K562 (cell line): Measurements from ENCODE around the gene AFF3. TPM values are rescaled to one million over a fixed set of nuclear protein-coding genes. Genes with fewer than 3 reads are reported as not detected.
"Not testable (repeated sequence)": the region's sequence is repeated elsewhere in the genome, so short reads cannot be mapped to it uniquely, and the experiment has no call there.

Source experiments
- ATAC-seq: fragments of 200-7000 bp; cut with Tn5 transposase; 3 replicates; pipeline ENCODE4 v1.9.1; 2020; ENCODE audit warnings: moderate library complexity
- BruUV-seq: library from RNA; stranded (reverse); fragments of 400-500 nt; replicated peaks from 2 replicates; lab custom pipeline; 2021; lab: Mats Ljungman, UMichigan
- CTCF ChIA-PET: fragments of 300-600 bp; formaldehyde crosslinking; extraction: SDS; loops from one replicate; lab custom pipeline; 2021; ENCODE audit warnings: low intra/inter-chr PET ratio; lab: Yijun Ruan, JAX
- POLR2A ChIA-PET: fragments of 300-600, 350-650 bp; sonication (Branson Sonifier 250); formaldehyde crosslinking; extraction: SDS; loops from one replicate; lab custom pipeline; 2021; ENCODE audit warnings: antibody characterized with exemption, inconsistent platforms; lab: Yijun Ruan, JAX
- DNase-seq, 4 experiments: peaks; one replicate each; pipeline versions ENCODE4 v3.0.0 to v3.0.0-alpha.2; 2011 to 2018; ENCODE audit warnings: low spot score in 3 of 4, mixed read lengths in 3 of 4; ENCODE audit errors: extremely low read depth in 1 of 4
- FAIRE-seq: peaks from 2 replicates; lab custom pipeline; 2011; peaks lifted over from hg19 to GRCh38; lab: Jason Lieb, UNC
- H2AFZ ChIP-seq: 2 replicates; pipeline ENCODE4 v1.6.0; 2011; ENCODE audit warnings: low read depth, low read length, control low read depth, inconsistent platforms
- H3K27ac ChIP-seq: fragments of 200-600 bp; 3 replicates; pipeline ENCODE4 v1.8.0; 2011; ENCODE audit warnings: low read depth, mild to moderate bottlenecking, control low read depth, inconsistent platforms, low read length, moderate library complexity, mixed read lengths; ENCODE audit errors: extremely low read depth
- H3K27me3 ChIP-seq, 2 experiments: fragments of 300-600 bp in 1 of 2; 2 replicates in 1 of 2; 3 replicates in 1 of 2; pipeline versions ENCODE4 v1.6.0 to v1.8.0; 2011; ENCODE audit warnings: inconsistent platforms in 2 of 2, low read length in 2 of 2, mild to moderate bottlenecking in 1 of 2, mixed read lengths in 1 of 2, moderate library complexity in 1 of 2; ENCODE audit not compliant: control insufficient read depth in 2 of 2, insufficient read depth in 2 of 2
- H3K36me3 ChIP-seq: fragments of 300-600 bp; 3 replicates; pipeline ENCODE4 v1.8.0; 2011; ENCODE audit warnings: mild to moderate bottlenecking, low read length, inconsistent platforms; ENCODE audit not compliant: control insufficient read depth, insufficient read depth
- H3K4me1 ChIP-seq, 2 experiments: fragments of 200-600 bp in 1 of 2; replicated peaks in 1 of 2; 2 replicates in 1 of 2; 3 replicates in 1 of 2; pipeline versions ENCODE4 v1.5.1 to v1.8.0; 2011; ENCODE audit warnings: inconsistent platforms in 2 of 2, low read length in 2 of 2, mild to moderate bottlenecking in 1 of 2, mixed read lengths in 1 of 2, moderate library complexity in 1 of 2; ENCODE audit not compliant: control insufficient read depth in 2 of 2, insufficient read depth in 2 of 2
- H3K4me2 ChIP-seq: 2 replicates; pipeline ENCODE4 v1.6.1; 2011; ENCODE audit warnings: low read length, control low read depth, inconsistent platforms, mixed read lengths; ENCODE audit not compliant: insufficient read depth
- H3K4me3 ChIP-seq: fragments of 200-600 bp; sonication (generic), shearing (Covaris generic); 2 replicates; pipeline ENCODE4 v1.5.1; 2016; ENCODE audit warnings: control low read depth, inconsistent platforms
- H3K79me2 ChIP-seq: fragments of 200-600 bp; 3 replicates; pipeline ENCODE4 v1.8.0; 2011; ENCODE audit warnings: low read length, inconsistent platforms; ENCODE audit not compliant: control insufficient read depth, insufficient read depth
- H3K9ac ChIP-seq, 2 experiments: 2 replicates each; pipeline versions ENCODE4 v1.6.0 to v1.6.1; 2011; ENCODE audit warnings: low read depth in 2 of 2, low read length in 2 of 2, control low read depth in 1 of 2, inconsistent platforms in 1 of 2, mild to moderate bottlenecking in 1 of 2, mixed read lengths in 1 of 2; ENCODE audit not compliant: insufficient read depth in 1 of 2
- H3K9me1 ChIP-seq: one replicate; pipeline ENCODE4 v1.6.0; 2011; ENCODE audit warnings: inconsistent platforms, mild to moderate bottlenecking, low read length, moderate library complexity; ENCODE audit not compliant: control insufficient read depth, insufficient read depth
- H3K9me3 ChIP-seq: replicated peaks from 2 replicates; pipeline ENCODE4 v1.5.1; 2011; ENCODE audit warnings: low read depth, low read length, inconsistent platforms; ENCODE audit not compliant: control insufficient read depth, insufficient read depth
- H4K20me1 ChIP-seq: replicated peaks from 2 replicates; pipeline ENCODE4 v1.6.1; 2011; ENCODE audit warnings: low read length, inconsistent platforms, mixed read lengths; ENCODE audit not compliant: control insufficient read depth, insufficient read depth
- WGBS: fragments of 100-300 bp; shearing (Covaris generic); methylation state at CpG from one replicate; pipeline ENCODE4 v1.1.6; 2016; ENCODE audit warnings: low coverage, mixed read lengths; ENCODE audit not compliant: insufficient coverage; ENCODE audit errors: missing lambda C conversion rate; 5-methylcytosine and 5-hydroxymethylcytosine counted together
- in situ Hi-C: fragments of 300-500 bp; cut with MboI; formaldehyde crosslinking; loops from 4 replicates; pipeline ENCODE4 v1.15.0; 2018; ENCODE audit warnings: inconsistent platforms, mixed read lengths
- intact Hi-C: fragments of 100-400 bp; cut with micrococcal nuclease; formaldehyde crosslinking; loops from 2 replicates; pipeline ENCODE4 v1.14.2; 2022
- polyA plus RNA-seq, 8 experiments: library from polyadenylated mRNA; depleted of rRNA in 4 of 8; stranded (reverse) in 5 of 8; unstranded in 3 of 8; fragments of >200 nt; fragmentation: Nextera tagmentation in 2 of 8; fragmentation: Illumina TruSeq in 1 of 8; extraction: Ambion mirVana in 2 of 8; extraction: Trizol in 1 of 8; gene quantifications; 2 replicates each; pipeline versions ENCODE4 v1.2.1 to v1.2.3, GENCODE V29; 2011 to 2014; ENCODE audit warnings: inconsistent platforms in 1 of 8, missing spikeins in 1 of 8
- total RNA-seq, 7 experiments: library from RNA; depleted of rRNA in 6 of 7; stranded (reverse); fragments of >200 nt in 6 of 7; fragmentation: Illumina TruSeq in 2 of 7; extraction: Trizol in 2 of 7; gene quantifications; 2 replicates each; pipeline versions ENCODE4 v1.2.1 to v1.2.3, GENCODE V29; 2011 to 2021; ENCODE audit warnings: low replicate concordance in 1 of 7

Gene AFF3
- total and polyA plus RNA-seq, 9 of the 15 experiments (the other 6 are each of a cell fraction or from before 2014, with no cell fraction given) = 0.02 to 0.11 TPM; not detected in 7

DNA sequence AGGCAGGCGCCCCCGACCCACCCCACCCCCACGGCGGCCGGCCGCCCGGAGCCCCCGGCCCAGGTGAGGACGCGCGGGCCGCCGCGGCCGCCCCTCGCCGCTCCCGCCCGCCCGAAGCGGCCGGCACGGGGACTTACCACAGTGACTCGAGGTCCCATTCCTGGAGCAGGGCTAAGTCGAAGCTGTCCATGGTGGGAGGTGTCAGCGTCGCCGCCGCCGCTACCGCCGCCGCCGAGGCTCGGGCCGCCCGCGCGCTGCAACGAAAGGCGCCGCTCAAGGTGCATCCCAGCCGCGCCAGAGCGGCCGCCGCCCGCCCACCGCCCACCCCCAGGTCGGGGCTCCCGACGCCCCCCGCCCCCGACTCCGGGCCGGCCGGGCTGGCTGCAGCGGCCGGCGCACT lies 38.1 kb downstream of the AFF3 start:
- DNase-seq = not testable (repeated sequence)

DNA sequence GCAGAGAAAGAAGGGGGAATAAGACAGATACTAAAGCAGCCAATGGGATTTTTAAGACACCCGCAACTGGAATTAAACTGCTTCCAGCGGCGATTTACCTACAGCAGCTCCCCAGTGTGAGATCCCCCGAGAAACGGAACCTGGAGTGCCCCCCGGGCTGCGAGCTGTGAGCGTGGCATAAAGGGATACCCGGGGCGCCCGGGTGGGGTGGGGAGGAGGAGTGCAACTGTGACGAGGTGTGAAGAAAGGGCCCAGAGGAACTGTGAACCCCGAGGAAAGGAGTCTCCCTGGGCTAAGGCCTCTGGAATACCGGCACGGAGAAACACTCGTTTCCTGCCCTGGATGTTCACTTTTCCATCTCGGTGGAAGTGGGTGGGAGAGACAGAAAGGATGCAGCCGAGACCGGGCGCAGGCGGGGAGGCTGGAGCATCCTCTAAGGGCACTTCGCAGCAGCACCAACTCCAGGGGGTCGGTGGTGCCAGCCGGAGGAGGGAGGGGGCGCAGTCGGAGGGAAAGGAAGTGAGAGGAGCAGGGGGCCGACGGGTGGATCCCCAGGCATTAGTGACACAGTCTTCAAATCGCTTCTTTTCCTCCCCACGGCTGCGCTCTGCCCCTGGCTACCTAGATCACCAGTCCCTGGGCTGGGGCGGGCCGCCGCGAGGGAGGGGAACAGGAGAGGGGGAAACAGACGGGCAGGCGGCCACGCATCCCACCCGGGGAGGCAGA lies 38.7 kb downstream of the AFF3 start:
- intact Hi-C loops, FAIRE-seq, H3K9me1 ChIP-seq, H3K9me3 ChIP-seq, H3K4me1 ChIP-seq, H3K36me3 ChIP-seq, H3K79me2 ChIP-seq, H3K9ac ChIP-seq, POLR2A ChIA-PET, H4K20me1 ChIP-seq, in situ Hi-C loops, BruUV-seq, ATAC-seq, H2AFZ ChIP-seq, DNase-seq, CTCF ChIA-PET, H3K27ac ChIP-seq, H3K4me3 ChIP-seq, H3K4me2 ChIP-seq: not testable (repeated sequence)
- 4% methylated on average over 9 of the region's 39 CpGs for WGBS
- H3K27me3 ChIP-seq = peaks cover 8 to 16% of the 10 kb centered on the region in 2 experiments; a peak in 3 of 5 replicates

More for the DNA sequence above, 38.1 kb downstream of the AFF3 start:
- H3K79me2 ChIP-seq, POLR2A ChIA-PET, FAIRE-seq, H4K20me1 ChIP-seq, ATAC-seq, H3K4me1 ChIP-seq, H3K4me2 ChIP-seq, H3K9me3 ChIP-seq, H3K36me3 ChIP-seq, in situ Hi-C loops, H3K27ac ChIP-seq, H3K9me1 ChIP-seq, H3K4me3 ChIP-seq, CTCF ChIA-PET, H3K9ac ChIP-seq, BruUV-seq, intact Hi-C loops, H2AFZ ChIP-seq: not testable (repeated sequence)
- H3K27me3 ChIP-seq = peaks cover 8 to 16% of the 10 kb centered on the region in 2 experiments; a peak in 3 of 5 replicates
- no CpG with 5 or more reads among the region's 60 CpGs for WGBS

DNA sequence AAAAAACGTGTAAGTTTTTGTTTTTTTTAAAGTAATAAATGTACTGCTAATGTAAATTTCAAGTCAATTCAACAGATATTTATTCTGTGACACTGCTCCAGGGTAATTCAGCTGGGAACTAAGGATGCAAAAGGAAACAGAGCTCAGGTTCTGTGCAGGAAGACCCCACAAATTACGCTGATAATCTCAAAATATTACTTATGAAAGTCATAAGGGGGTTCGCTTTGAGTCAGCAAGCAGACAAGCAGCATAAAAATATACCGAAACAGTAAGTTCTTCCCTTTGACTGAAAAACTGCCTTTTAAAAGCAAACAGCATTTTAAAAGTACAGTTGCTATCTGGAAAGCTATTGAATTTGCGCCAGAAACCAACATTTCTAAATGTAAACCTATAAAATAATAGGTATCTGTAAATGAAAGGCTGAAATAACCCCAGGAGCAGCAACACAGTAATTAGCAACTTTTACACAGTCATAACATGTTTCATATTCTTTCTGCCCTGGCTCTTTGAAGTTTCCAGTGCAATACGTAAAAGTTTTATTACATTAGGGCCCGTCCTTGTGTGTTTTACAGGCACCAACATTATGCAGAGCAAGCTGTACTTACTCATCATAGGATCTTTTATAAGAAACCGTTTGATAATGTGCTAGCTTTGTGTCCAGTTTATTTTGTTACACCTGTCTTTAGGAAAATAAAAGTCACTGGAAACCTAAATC lies 39.8 kb downstream of the AFF3 start:
- H3K36me3 ChIP-seq, H3K9me1 ChIP-seq, POLR2A ChIA-PET, DNase-seq, in situ Hi-C loops, H3K4me3 ChIP-seq, BruUV-seq, H3K79me2 ChIP-seq, FAIRE-seq, H3K9ac ChIP-seq, H4K20me1 ChIP-seq, intact Hi-C loops, CTCF ChIA-PET, ATAC-seq, H3K4me2 ChIP-seq, H3K9me3 ChIP-seq, H3K4me1 ChIP-seq, H2AFZ ChIP-seq, H3K27ac ChIP-seq: not testable (repeated sequence)
- peaks cover 8 to 12% of the 10 kb centered on the region in 2 experiments; a peak in 3 of 5 replicates for H3K27me3 ChIP-seq
- 0% methylated on average over 1 of the region's 8 CpGs for WGBS
